NCI-H345 treated with DMSO at 0.1 percent for 48 hours (cell line): ENCODE data around the gene RAB9B.
"Not testable (repeated sequence)": the region's sequence is repeated elsewhere in the genome, so short reads cannot be mapped to it uniquely, and the experiment has no call there.

ENCODE experiments used
- DNase-seq: peaks from one replicate; lab custom pipeline; 2025; ENCODE audit not compliant: unreplicated experiment; lab: John Stamatoyannopoulos, UW

The RAB9B gene

GRCh38 chrX:103831803-103832544, at the start of gene RAB9B:
Gene RAB9B (minus strand): TSS chrX:103832257. CDS start chrX:103825784, 6,473 bp downstream.
- DNase-seq, result peak; percentile 69

- DNase-seq, result no peak
Observed at GRCh38 chrX:103879339-103879738, 47.3 kb upstream of the RAB9B start.

GRCh38 chrX:103878466-103879122, 46.5 kb upstream of the RAB9B start:
- DNase-seq, result no peak

- DNase-seq, result no peak
Observed at GRCh38 chrX:103877571-103877970, 45.5 kb upstream of the RAB9B start.

- no peak for DNase-seq
Observed at GRCh38 chrX:103864886-103865534, 33.0 kb upstream of the RAB9B start.

- DNase-seq, result no peak
Observed at GRCh38 chrX:103864149-103864548, 32.1 kb upstream of the RAB9B start.

GRCh38 chrX:103861200-103861599, 29.1 kb upstream of the RAB9B start:
- DNase-seq, result no peak

- DNase-seq, result no peak
Observed at GRCh38 chrX:103849558-103849957, 17.5 kb upstream of the RAB9B start.

- no peak for DNase-seq
Observed at GRCh38 chrX:103847174-103847870, 15.3 kb upstream of the RAB9B start.

GRCh38 chrX:103846386-103846785, 14.3 kb upstream of the RAB9B start:
- DNase-seq, result no peak

GRCh38 chrX:103845165-103845653, 13.2 kb upstream of the RAB9B start:
- peak; percentile 5 for DNase-seq

GRCh38 chrX:103839404-103839803, 7.3 kb upstream of the RAB9B start:
- no peak for DNase-seq

GRCh38 chrX:103831342-103831802, 685 bp downstream of the RAB9B start:
- no peak for DNase-seq

- DNase-seq, result no peak
Observed at GRCh38 chrX:103830848-103831247, 1.2 kb downstream of the RAB9B start.

- DNase-seq, result no peak
Observed at GRCh38 chrX:103828529-103828928, 3.5 kb downstream of the RAB9B start.

- DNase-seq, result no peak
Observed at GRCh38 chrX:103825881-103826280, 6.2 kb downstream of the RAB9B start.

GRCh38 chrX:103823591-103823990, 8.5 kb downstream of the RAB9B start:
- DNase-seq, result no peak

GRCh38 chrX:103820802-103821201, 11.3 kb downstream of the RAB9B start:
- DNase-seq, result not testable (repeated sequence)

GRCh38 chrX:103818842-103819619, 13.0 kb downstream of the RAB9B start:
- no peak for DNase-seq

GRCh38 chrX:103817502-103817901, 14.6 kb downstream of the RAB9B start:
- peak; percentile 1 for DNase-seq
